ENCODE results near the gene MRNIP.
A peak's percentile ranks its signal among the peaks of the same experiment; 100 is the strongest.

Gene MRNIP

GRCh38 chr5:179870952-179871351, 12.3 kb upstream of the MRNIP start:
- TF ChIP-seq CTCF (IDR thresholded peaks at IDR 0.05; ENCODE audit: low read length, missing control alignments), result no peak
- no peak for DNase-seq (ENCODE audit: low read depth)
- no peak overlapping the region for H3K4me3 ChIP-seq (replicated peaks; ENCODE audit: low read depth, low read length)

GRCh38 chr5:179870403-179870903, 11.8 kb upstream of the MRNIP start:
- peak; percentile 57 for TF ChIP-seq CTCF (IDR thresholded peaks at IDR 0.05; ENCODE audit: low read length, missing control alignments)
- H3K4me3 ChIP-seq (replicated peaks; ENCODE audit: low read depth, low read length), result no peak overlapping the region
- peak; percentile 75 for DNase-seq (ENCODE audit: low read depth)

GRCh38 chr5:179869641-179870402, 11.2 kb upstream of the MRNIP start:
- DNase-seq (ENCODE audit: low read depth), result no peak
- TF ChIP-seq CTCF (IDR thresholded peaks at IDR 0.05; ENCODE audit: low read length, missing control alignments), result no peak
- no peak overlapping the region for H3K4me3 ChIP-seq (replicated peaks; ENCODE audit: low read depth, low read length)

- no peak for TF ChIP-seq CTCF (IDR thresholded peaks at IDR 0.05; ENCODE audit: low read length, missing control alignments)
- H3K4me3 ChIP-seq (replicated peaks; ENCODE audit: low read depth, low read length), result no peak overlapping the region
- DNase-seq (ENCODE audit: low read depth), result no peak
These were observed 10.5 kb upstream of the MRNIP start for GRCh38 chr5:179869101-179869500.

DNA sequence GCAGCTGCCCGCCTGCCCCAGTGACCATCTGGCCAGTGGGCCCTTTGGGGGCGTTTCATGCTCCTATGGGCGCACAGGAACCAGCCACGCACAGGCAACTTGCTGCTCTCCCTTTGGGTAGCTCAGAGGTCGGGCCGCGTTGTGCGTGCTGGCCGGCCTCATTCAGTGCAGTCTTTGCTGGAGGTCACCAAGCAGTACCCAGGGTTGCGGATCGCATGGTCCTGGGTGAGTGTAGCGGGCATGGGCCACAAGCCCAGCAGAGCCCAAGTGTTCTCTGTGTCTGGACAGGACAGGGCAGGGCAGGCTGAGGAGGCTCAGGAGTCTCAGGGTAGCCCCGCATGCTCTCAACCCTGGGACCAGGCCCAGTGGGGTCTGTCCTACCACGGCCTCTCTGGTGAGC, 9.9 kb upstream of the MRNIP start:
- no peak for DNase-seq (ENCODE audit: low read depth)
- no peak overlapping the region for H3K4me3 ChIP-seq (replicated peaks; ENCODE audit: low read depth, low read length)
- TF ChIP-seq CTCF (IDR thresholded peaks at IDR 0.05; ENCODE audit: low read length, missing control alignments), result no peak

DNA sequence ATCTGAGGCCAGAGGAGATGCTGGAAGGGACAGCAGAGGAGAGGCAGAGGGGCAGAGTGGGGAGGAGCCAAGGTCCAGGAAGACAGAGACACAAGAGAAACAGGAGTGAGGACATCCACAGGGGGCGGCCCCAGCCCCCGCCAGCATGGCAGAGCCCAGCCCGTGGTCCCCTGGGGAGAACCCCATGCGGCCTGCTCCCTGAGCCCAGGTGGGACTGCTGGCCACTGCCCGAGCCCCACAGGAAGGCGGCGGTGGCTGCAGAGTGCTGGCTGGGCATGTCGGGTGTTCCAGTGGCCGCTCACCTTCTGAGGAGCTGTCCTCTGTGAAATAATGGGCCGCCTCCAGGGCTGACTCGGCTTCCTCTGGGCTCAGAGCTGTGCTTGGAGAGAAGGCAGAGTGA, 8.9 kb upstream of the MRNIP start:
- TF ChIP-seq CTCF (IDR thresholded peaks at IDR 0.05; ENCODE audit: low read length, missing control alignments), result no peak
- H3K4me3 ChIP-seq (replicated peaks; ENCODE audit: low read depth, low read length), result no peak overlapping the region
- DNase-seq (ENCODE audit: low read depth), result no peak

GRCh38 chr5:179867079-179867465, 8.5 kb upstream of the MRNIP start:
- TF ChIP-seq CTCF (IDR thresholded peaks at IDR 0.05; ENCODE audit: low read length, missing control alignments), result no peak
- H3K4me3 ChIP-seq (replicated peaks; ENCODE audit: low read depth, low read length), result no peak overlapping the region
- DNase-seq (ENCODE audit: low read depth), result no peak
